ENCODE results near the gene ARF1.

ARF1 gene

DNA sequence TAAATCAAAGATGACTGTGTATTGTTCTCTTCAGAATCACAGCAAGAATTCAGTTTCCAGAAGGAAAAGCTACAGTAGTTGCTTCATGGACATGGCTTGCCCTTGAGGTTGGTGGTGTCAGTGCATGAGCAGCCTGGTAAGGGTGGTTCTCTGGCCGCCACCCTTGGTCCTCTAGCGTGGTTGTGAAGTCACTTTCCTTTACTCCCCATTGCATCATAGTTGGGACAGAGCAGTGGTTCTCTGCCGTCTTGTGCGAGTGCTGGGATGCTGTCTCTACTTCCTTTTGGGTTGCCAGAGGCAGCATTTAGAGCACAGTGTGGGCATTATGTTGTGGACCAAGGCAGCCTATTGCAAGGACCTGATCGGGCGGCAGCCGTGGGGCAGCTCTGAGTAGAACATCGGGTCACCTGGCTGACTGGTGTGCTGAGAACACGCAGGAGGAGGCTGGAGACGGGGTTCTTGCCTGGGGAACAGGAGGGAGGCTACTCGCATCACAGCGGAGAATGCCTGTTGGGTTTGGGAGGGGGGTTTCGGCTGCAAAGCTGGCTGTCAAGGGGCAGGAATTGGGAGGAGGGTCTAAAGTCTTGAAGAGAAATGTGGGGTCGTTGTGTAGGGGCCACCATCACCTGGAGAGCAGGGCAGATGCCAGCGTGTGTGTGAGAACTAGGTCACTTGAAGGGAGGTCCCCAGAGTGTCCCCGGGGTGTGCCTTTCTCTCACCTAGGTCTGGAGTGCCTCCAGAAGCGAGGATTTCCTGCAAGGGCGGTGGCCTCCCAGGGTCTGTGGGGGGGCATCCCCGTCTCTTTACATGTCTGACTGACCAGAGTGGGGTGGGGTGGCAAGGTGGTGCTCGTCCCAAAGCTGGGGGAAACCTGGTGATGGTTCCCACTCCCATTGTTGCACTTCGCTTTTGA is 6.3 kb downstream of the ARF1 start:
- DNase-seq (ENCODE audit: low read depth in 2 of 2): no peak

DNA sequence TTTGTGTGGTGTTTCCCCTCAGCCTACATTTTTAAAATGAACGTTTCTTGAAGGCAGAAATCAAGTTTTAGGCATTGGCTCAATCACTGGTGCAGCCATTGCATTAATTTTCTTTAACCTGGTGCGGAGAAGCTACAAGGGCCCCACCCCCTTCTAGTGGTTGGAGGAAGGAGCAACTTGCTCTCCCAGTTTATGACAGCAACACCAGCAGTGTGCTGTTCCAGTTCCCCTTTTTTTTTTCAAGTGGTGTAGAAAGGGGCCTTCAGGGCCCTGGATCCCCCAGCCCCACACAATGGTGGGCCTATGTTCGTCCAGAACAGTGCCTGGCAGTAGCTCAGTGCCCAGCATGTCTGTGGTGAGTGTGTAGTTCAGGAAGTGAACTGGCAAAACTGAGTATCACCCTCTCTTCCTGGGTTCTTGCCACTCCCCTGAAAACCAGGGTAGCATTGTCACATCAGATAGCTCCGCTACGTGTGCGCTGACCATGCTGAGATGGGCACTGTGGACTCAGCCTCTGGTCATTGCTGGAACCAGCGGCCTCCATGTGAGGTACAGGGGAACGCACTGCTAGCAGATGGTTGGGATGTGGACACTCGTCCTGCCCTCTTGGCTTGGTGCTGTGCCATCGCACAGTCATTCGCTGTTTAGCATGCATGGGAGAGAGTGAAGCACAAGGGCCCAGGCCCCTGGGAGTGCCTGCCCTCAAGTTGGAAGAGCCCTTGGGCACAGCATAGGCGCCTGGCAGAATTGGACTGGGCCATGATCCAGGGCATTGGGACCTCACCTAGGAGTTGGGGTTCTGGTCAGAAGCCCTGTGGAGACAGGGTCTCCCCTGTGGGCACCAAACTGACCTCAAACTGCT is 7.2 kb downstream of the ARF1 start:
- DNase-seq (ENCODE audit: low read depth in 2 of 2): no peak

DNA sequence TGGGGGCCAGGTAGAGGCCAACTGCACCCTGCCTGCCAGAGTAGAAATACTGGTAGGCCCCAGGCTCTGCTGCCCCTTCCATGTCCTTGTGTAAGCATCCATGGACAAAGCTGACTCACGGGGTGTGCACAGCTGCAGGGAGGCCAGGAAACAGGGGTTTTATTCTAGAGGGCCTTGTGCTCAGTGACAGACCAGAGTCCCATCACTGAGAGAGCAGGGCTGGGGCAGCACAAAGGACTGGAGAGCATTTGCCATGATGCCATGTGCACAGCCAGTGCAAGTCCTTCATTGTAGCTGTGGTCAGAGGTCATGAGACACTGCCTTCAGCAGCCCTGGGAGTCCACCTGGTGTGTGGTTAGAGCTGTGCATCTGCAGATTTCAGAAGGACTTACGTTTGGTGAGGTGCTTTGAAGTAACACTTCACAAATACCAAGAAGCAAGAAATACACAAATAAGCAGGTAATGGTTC is 8.1 kb downstream of the ARF1 start:
- DNase-seq (ENCODE audit: low read depth in 2 of 2): no peak

- DNase-seq (ENCODE audit: low read depth in 2 of 2): no peak
Observed at GRCh38 chr1:228091084-228091483, 8.6 kb downstream of the ARF1 start.

- no peak for DNase-seq (ENCODE audit: low read depth in 2 of 2)
Observed at GRCh38 chr1:228092342-228093049, 10.0 kb downstream of the ARF1 start.

- no peak for DNase-seq (ENCODE audit: low read depth in 2 of 2)
Observed at GRCh38 chr1:228093050-228093906, 10.8 kb downstream of the ARF1 start.

DNA sequence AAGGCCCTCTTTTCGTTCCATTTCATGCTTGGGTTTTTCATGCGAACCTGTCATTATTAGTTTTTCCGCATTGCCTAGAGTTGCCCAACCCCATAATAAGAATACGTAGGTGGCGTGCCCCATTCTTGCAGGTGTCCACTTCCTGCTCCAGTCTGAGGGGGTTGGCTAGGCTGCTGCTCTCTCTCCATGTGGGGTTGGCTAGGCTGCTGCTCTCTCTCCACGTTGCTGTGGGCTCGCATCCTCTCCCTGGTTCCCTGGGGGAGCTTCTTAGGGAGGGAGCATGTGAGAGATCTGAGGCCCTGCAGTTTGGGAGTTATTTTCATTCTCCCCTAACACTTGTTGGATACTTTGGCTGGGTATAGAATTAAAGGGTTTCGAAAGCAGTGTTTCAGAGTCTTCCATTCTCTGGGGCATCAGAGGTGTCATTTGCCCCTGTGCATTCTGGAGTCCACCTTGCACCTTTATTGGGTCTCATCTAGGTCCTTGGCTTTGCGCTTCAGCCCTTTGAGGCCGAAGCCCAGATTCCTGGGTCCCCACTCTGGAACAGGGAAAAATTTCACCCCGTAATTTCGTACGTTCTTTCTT is 12.0 kb downstream of the ARF1 start:
- no peak for DNase-seq (ENCODE audit: low read depth in 2 of 2)

DNA sequence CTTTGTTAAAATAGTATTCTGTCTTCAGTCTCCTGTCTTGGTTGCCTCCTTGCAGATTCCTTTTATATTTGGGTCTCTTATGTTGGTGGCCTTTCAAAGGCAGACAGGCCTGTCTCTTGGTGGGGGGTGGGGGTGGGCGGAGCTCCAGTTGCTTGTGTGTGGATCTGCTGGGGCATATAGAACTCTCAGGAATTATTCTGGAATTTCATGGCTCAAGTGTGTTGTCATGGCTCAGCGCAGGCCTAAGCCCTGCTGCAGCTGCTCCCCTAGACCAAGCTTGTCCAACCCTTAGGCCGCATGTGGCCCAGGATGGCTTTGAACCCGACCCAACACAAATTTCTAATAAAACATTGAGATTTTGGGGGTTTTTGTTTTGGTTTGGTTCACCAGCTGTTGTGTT is 12.7 kb downstream of the ARF1 start:
- DNase-seq (ENCODE audit: low read depth in 2 of 2): no peak

GRCh38 chr1:228095938-228096337 is 13.4 kb downstream of the ARF1 start:
- DNase-seq (ENCODE audit: low read depth in 2 of 2): no peak

- DNase-seq (ENCODE audit: low read depth in 2 of 2): no peak
Observed at GRCh38 chr1:228096416-228097332, 14.2 kb downstream of the ARF1 start.

DNA sequence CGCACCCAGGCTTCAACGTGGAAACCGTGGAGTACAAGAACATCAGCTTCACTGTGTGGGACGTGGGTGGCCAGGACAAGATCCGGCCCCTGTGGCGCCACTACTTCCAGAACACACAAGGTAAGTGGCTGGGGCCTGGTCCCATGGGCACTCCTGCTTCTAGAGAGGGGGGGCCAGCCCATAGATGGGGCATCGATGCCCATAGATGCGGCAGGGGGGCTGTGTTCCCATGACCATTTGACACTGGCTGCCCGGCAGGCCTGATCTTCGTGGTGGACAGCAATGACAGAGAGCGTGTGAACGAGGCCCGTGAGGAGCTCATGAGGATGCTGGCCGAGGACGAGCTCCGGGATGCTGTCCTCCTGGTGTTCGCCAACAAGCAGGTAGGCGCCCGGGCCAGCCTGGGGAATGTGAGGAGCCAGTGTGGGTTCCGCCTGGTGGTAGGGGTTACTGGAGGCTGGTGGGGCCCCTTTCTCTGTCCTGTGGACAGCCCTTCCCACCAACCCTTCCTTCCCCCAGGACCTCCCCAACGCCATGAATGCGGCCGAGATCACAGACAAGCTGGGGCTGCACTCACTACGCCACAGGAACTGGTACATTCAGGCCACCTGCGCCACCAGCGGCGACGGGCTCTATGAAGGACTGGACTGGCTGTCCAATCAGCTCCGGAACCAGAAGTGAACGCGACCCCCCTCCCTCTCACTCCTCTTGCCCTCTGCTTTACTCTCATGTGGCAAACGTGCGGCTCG is 15.0 kb downstream of the ARF1 start:
- no peak for DNase-seq (ENCODE audit: low read depth in 2 of 2)

DNA sequence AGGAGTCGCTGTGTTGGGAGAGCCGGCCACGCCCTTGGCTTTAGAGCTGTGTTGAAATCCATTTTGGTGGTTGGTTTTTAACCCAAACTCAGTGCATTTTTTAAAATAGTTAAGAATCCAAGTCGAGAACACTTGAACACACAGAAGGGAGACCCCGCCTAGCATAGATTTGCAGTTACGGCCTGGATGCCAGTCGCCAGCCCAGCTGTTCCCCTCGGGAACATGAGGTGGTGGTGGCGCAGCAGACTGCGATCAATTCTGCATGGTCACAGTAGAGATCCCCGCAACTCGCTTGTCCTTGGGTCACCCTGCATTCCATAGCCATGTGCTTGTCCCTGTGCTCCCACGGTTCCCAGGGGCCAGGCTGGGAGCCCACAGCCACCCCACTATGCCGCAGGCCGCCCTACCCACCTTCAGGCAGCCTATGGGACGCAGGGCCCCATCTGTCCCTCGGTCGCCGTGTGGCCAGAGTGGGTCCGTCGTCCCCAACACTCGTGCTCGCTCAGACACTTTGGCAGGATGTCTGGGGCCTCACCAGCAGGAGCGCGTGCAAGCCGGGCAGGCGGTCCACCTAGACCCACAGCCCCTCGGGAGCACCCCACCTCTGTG is 15.9 kb downstream of the ARF1 start:
- DNase-seq (ENCODE audit: low read depth in 2 of 2): no peak

DNA sequence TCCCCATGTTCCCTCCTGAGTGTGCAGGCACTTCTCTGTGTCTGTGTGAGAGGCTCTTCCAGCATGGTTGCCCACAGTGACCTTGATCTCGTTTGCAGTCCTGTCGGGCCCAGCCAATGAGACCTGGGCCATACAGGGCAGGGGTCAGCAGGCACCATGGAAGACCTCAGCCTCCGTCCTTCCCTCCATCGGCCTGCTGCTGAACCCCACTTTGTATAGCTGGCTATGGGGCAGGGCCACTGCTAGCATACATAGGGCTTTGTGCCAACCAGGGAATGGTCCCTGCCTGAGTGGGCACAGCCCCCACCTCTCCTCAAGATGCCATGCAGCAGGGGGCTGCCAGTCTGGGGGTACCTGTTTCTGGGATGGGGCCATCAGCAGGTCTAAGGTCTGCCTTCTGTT is 16.8 kb downstream of the ARF1 start:
- no peak for DNase-seq (ENCODE audit: low read depth in 2 of 2)

DNA sequence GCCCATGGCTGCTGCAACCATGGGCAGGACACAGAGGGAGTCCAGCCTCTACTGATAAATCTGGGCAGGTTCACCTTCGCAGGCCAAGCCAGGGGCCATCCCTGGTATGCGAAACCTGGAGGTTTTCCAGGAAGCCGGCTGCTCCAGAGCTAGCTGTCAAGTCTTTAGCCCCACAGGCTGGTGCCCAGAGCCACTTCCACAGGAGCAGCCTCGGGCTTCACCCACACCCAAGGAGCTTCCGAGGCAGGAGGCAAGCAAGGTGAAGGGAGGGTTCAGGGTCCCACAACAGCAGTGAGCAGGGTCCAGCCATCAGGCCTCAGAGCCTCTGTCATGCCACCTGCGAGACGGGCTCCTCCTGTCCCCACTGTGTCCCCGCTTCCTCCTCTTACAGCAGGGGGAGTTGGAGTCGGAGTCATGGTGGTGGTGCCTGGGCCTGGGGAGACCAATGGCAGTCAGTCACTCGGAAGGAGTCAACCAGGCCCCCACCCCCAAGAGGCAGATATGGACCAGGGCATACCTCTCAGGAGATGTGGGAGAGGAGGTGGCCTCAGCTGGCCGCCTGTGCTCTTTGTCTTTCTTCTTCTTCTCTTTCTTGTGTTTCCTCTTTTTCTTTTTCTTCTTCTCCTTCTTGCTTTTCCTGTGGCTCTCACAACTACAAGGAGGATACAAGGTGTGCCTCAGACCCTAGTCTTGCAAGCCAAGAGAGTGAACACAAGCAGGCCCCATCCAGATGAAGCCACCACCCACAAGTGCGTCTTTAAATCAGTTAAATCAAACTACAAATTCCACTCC is 18.5 kb downstream of the ARF1 start:
- no peak for DNase-seq (ENCODE audit: low read depth in 2 of 2)

DNA sequence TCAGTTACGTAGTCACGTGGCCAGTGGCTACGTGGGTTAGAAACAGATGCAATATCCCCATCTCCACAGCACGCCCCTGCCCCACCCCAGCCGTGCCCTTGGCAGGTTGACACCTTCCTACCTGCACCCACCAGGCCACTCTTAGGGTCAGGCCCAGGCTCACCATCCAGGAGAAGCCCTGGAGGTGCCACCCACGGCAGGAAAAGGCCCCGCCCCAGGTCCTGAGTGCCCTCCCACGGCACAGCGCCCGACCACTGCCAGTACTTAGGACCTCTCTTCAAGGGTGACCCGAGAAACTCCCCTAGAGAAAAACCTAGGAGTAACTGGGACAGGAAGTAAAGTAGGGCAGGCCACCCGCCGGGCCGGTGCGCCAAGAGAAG is 19.1 kb downstream of the ARF1 start:
- DNase-seq (ENCODE audit: low read depth in 2 of 2): no peak

- peak in 1 of 2 donors; percentile 40 for DNase-seq (ENCODE audit: low read depth in 2 of 2)
Observed at GRCh38 chr1:228101994-228102790, 19.7 kb downstream of the ARF1 start.
